HFF-Myc (cell line): ENCODE data around the gene TREM1.
A peak's percentile ranks its signal among the peaks of the same experiment; 100 is the strongest.

Experiments used
- DNase-seq: peaks from one replicate; pipeline ENCODE4 v3.0.0-alpha.2; 2011; ENCODE audit warnings: low read depth; ENCODE audit errors: extremely low read depth
- H3K4me3 ChIP-seq: replicated peaks from 2 replicates; pipeline ENCODE4 v1.5.1; 2011; ENCODE audit warnings: low read depth, mild to moderate bottlenecking, control low read depth, low read length
- CTCF ChIP-seq: IDR thresholded peaks from 2 replicates; pipeline ENCODE4 v1.5.1; 2012; ENCODE audit warnings: mild to moderate bottlenecking, low read depth, low read length, control low read depth; ENCODE audit errors: missing control alignments

TREM1 gene

GRCh38 chr6:41286544-41287346 lies at the start of gene TREM1:
Gene TREM1, minus strand, starts transcription at chr6:41286682. Its CDS starts 27 bp downstream, at chr6:41286655.
- H3K4me3 ChIP-seq = no peak within 1 kb of the TSS
- no peak for TF ChIP-seq CTCF
- peak; percentile 20 for DNase-seq

- no peak overlapping the region for H3K4me3 ChIP-seq
- TF ChIP-seq CTCF = no peak
- no peak for DNase-seq
These were observed 49.5 kb upstream of the TREM1 start for GRCh38 chr6:41335943-41336342.

- no peak within 1 kb of the TSS for H3K4me3 ChIP-seq
- no peak for DNase-seq
- TF ChIP-seq CTCF = no peak
These were observed 48.8 kb upstream of the TREM1 start, which contains the start of gene NCR2 for GRCh38 chr6:41335296-41335695. Gene NCR2, plus strand, starts transcription at chr6:41335608. Its CDS starts 269 bp downstream, at chr6:41335877.

GRCh38 chr6:41334482-41335040 lies 48.1 kb upstream of the TREM1 start:
- H3K4me3 ChIP-seq = no peak overlapping the region
- no peak for DNase-seq
- no peak for TF ChIP-seq CTCF

GRCh38 chr6:41332842-41333736 lies 46.6 kb upstream of the TREM1 start:
- no peak overlapping the region for H3K4me3 ChIP-seq
- DNase-seq = no peak
- TF ChIP-seq CTCF = no peak

GRCh38 chr6:41332241-41332640 lies 45.8 kb upstream of the TREM1 start:
- H3K4me3 ChIP-seq = no peak overlapping the region
- DNase-seq = no peak
- TF ChIP-seq CTCF = no peak
